ENCODE measurements around the gene GALR3.

GRCh38 chr22:37860796-37861421 lies 37.7 kb downstream of the GALR3 start:
- no peak for TF ChIP-seq CTCF (IDR thresholded peaks at IDR 0.05)
- TF ChIP-seq POLR2AphosphoS5 (IDR thresholded peaks at IDR 0.05; ENCODE audit: low read depth, low read length): no peak
- no peak for TF ChIP-seq REST (IDR thresholded peaks at IDR 0.05; ENCODE audit: insufficient read depth in 1 of 2, low read depth in 2 of 2, low read length in 1 of 2)

Measured in Panc1 (cell line).